GM19099 (cell line): ENCODE measurements around the gene B3GLCT.

Experiments
- POLR2A ChIP-seq: IDR thresholded peaks from 3 replicates; pipeline ENCODE4 v1.6.1; 2011; ENCODE audit warnings: low read depth; ENCODE audit not compliant: insufficient read length; ENCODE audit errors: extremely low read depth

The B3GLCT gene

GRCh38 chr13:31380715-31381114 lies 180.9 kb downstream of the B3GLCT start:
- TF ChIP-seq POLR2A = no peak
